IMR-90 (cell line): Measurements from ENCODE around the gene SPATC1L.

Experiments
- CTCF ChIP-seq: conservative IDR thresholded peaks from 2 replicates; pipeline ENCODE4 v1.5.1; 2012; ENCODE audit warnings: mild to moderate bottlenecking, low read depth, low read length, improper control_type of control experiment
- RAD21 ChIP-seq: IDR thresholded peaks from 2 replicates; pipeline ENCODE4 v1.6.1; 2012; ENCODE audit warnings: low read length, improper control_type of control experiment
- USF2 ChIP-seq: fragments of 150-350 bp; IDR thresholded peaks from 2 replicates; pipeline ENCODE4 v1.6.1; 2017; ENCODE audit warnings: mild to moderate bottlenecking, antibody characterized with exemption, low read length, low read depth

GRCh38 chr21:46152927-46153246 is 31.4 kb downstream of the SPATC1L start:
- TF ChIP-seq USF2 = no peak
- TF ChIP-seq CTCF = no peak
- no peak for TF ChIP-seq RAD21
